Activated naive CD8-positive, alpha-beta T cell (primary cell): Measurements from ENCODE around the gene CDKN1C.

Experiments used
- H3K27ac Mint-ChIP-seq: one replicate; pipeline ENCODE4 v1.8.0; 2021; ENCODE audit warnings: mixed read lengths
- H3K27me3 Mint-ChIP-seq: one replicate; pipeline ENCODE4 v1.8.0; 2021; ENCODE audit warnings: mixed read lengths
- H3K36me3 Mint-ChIP-seq: one replicate; pipeline ENCODE4 v1.8.0; 2021; ENCODE audit warnings: mixed read lengths
- H3K4me1 Mint-ChIP-seq: one replicate; pipeline ENCODE4 v1.8.0; 2021; ENCODE audit warnings: low read depth, mixed read lengths
- H3K4me3 Mint-ChIP-seq: one replicate; pipeline ENCODE4 v1.8.0; 2021; ENCODE audit warnings: mild to moderate bottlenecking, mixed read lengths
- H3K9me3 Mint-ChIP-seq: one replicate; pipeline ENCODE4 v1.8.0; 2021; ENCODE audit warnings: low read depth, mixed read lengths

CDKN1C gene

GRCh38 chr11:2885678-2886081 is at the start of gene CDKN1C:
CDKN1C (minus strand) TSS chr11:2885775; CDS start chr11:2885456, 319 bp downstream.
- Mint-ChIP-seq H3K27me3 (no peaks in the 10 kb centered on the region), H3K27ac (no peak within 1 kb of the TSS)

DNA sequence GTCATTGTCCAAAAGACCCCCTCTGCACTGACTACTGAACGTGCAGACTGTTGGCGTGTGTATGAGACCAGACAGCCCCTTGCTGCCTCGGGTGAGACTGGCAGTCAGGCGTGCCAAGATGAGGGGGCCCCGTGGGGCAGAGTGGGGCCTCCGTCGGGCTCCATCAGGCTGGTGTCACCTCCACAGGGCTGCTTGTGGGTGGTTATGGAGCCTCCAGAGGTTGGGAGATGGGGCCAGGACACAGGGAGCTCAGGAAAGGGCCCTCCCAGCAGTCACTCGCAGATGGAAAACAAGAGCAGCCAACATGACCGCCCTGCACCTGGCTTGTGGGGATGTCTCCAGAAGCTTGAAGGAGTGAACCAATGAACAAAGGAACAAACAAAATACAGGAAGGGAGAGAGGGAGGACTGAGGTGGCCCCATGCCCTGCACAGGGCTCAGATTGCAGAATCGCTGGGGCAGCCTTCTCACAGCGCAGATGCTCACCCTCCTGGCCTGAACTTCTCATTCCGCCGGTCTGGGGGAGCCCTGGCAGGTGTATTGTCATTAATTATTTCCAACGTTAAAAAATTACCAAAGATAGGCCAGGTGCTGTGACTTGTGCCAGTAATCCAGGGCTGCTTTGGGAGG is 49.1 kb upstream of the CDKN1C start:
- peaks cover 11% of the 10 kb centered on the region for H3K36me3 Mint-ChIP-seq
- H3K9me3 Mint-ChIP-seq: peaks cover 7% of the 10 kb centered on the region
- H3K27ac Mint-ChIP-seq: no peak overlapping the region
- peaks cover 8% of the 10 kb centered on the region for H3K4me1 Mint-ChIP-seq
- H3K4me3 Mint-ChIP-seq: no peak overlapping the region
- H3K27me3 Mint-ChIP-seq: no peaks in the 10 kb centered on the region

More at GRCh38 chr11:2885678-2886081, at the start of gene CDKN1C:
- H3K4me3 Mint-ChIP-seq: peak within 1 kb of the TSS; percentile 87
- no peaks in the 10 kb centered on the region for H3K36me3 Mint-ChIP-seq
- H3K4me1 Mint-ChIP-seq: peaks cover 14% of the 10 kb centered on the region
- H3K9me3 Mint-ChIP-seq: no peaks in the 10 kb centered on the region

DNA sequence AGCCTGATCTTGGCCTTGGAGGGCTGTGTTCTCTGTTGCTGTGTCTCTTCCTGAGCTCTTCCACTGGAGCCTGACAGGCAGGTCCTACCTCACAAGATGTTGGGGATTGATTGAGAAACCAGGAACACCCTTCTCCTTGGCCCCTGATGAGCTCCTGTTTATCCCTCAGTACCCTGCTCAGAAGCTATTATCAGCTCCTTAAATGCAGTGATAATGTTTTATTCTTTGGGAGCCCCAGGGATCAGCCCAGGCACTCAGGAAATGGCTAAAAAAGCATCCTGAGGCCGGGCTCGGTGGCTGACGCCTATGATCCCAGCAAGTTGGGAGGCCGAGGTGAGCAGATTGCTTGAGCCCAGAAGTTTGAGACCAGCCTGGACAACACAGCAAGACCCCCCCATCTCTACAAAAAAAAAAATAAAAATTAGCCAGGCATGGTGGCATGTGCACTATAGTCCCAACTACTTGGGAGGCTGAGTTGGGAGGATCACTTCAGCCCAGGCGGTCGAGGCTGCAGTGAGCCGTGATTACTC is 48.5 kb upstream of the CDKN1C start:
- Mint-ChIP-seq H3K27ac (no peak overlapping the region), H3K4me1 (peaks cover 6% of the 10 kb centered on the region), H3K4me3 (no peak overlapping the region), H3K27me3 (no peaks in the 10 kb centered on the region), H3K9me3 (peaks cover 7% of the 10 kb centered on the region), H3K36me3 (peaks cover 11% of the 10 kb centered on the region)

- H3K27me3 Mint-ChIP-seq: no peaks in the 10 kb centered on the region
- peaks cover 9% of the 10 kb centered on the region for H3K4me1 Mint-ChIP-seq
- peaks cover 3% of the 10 kb centered on the region for H3K9me3 Mint-ChIP-seq
- peaks cover 9% of the 10 kb centered on the region for H3K36me3 Mint-ChIP-seq
- no peak overlapping the region for H3K4me3 Mint-ChIP-seq
- no peak overlapping the region for H3K27ac Mint-ChIP-seq
These were observed 47.9 kb upstream of the CDKN1C start for GRCh38 chr11:2933375-2934020.

- no peaks in the 10 kb centered on the region for H3K9me3 Mint-ChIP-seq
- H3K27ac Mint-ChIP-seq: no peak overlapping the region
- H3K36me3 Mint-ChIP-seq: peaks cover 5% of the 10 kb centered on the region
- no peak overlapping the region for H3K4me3 Mint-ChIP-seq
- H3K27me3 Mint-ChIP-seq: no peaks in the 10 kb centered on the region
- peaks cover 15% of the 10 kb centered on the region for H3K4me1 Mint-ChIP-seq
These were observed 47.3 kb upstream of the CDKN1C start for GRCh38 chr11:2932850-2933251.

DNA sequence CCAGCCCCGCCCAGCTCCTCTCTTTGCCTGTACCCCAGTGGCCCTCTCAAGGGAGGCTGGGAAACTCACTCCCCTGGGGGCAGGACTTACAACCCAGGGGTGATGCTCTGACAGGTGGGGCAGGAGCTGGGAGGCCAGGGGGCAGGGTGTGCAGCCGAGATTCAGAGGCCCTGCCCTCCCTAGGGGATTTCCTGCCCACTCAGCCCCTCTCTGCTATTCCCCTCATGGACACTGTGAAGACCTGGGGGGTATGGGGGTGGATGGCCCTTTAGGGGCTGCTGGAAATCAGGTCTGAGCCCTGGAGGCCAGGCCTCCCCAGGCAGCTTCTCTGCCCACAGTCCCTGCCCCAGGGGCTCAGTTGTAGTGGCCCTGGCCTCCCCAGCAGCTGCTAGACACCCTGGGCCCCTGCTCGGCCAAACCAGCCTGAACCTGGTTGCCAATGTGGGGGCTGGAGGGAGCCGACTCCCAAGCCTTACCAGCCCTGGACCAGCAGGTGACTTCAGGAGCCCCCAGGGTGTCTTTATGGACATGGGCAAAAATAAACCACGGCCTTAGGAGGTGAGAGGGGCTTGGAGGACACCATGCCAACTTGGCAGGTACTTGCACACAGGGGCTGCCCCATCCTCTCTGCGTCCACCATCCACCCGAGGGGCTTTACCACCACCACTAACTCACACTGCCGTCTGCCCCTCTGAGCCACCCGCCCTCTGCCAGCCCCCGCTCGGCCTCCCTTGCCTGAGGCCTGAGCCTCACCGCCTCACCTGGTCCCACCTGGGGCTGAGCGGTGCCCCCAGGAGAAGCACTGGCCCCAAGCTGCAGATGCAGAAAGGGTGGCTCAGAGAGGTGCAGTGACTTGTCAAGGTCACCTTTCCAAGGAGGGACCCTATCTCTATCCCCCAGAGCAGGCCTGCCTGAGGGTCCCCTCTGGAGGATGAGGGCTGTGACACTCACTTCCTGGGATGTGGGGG is 46.5 kb upstream of the CDKN1C start:
- H3K9me3 Mint-ChIP-seq: no peaks in the 10 kb centered on the region
- no peaks in the 10 kb centered on the region for H3K36me3 Mint-ChIP-seq
- peaks cover 17% of the 10 kb centered on the region for H3K4me1 Mint-ChIP-seq
- H3K27me3 Mint-ChIP-seq: no peaks in the 10 kb centered on the region
- no peak overlapping the region for H3K27ac Mint-ChIP-seq
- no peak overlapping the region for H3K4me3 Mint-ChIP-seq

DNA sequence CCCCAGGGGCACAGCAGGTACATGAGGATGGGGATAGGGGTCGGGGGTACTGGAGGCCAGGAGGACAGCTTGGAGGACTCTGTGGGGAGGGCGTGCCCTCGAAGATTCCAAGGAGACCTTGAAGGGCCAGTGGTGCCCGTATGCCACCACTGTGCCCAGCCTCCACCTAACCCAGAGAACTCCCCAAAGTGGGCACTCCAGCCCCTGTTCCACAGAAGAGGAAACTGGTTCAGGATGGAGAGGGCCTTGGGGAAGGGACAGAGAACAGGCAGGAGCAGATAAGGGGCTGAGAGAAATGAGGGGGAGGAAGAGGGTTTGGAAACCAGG is 45.8 kb upstream of the CDKN1C start:
- no peaks in the 10 kb centered on the region for H3K36me3 Mint-ChIP-seq
- H3K27ac Mint-ChIP-seq: no peak overlapping the region
- H3K4me3 Mint-ChIP-seq: no peak overlapping the region
- peaks cover 17% of the 10 kb centered on the region for H3K4me1 Mint-ChIP-seq
- no peaks in the 10 kb centered on the region for H3K27me3 Mint-ChIP-seq
- no peaks in the 10 kb centered on the region for H3K9me3 Mint-ChIP-seq

GRCh38 chr11:2930704-2931419 is 45.3 kb upstream of the CDKN1C start:
- no peaks in the 10 kb centered on the region for H3K27me3 Mint-ChIP-seq
- no peak overlapping the region for H3K27ac Mint-ChIP-seq
- H3K4me3 Mint-ChIP-seq: peak overlapping the region; percentile 85
- H3K4me1 Mint-ChIP-seq: peaks cover 17% of the 10 kb centered on the region
- H3K9me3 Mint-ChIP-seq: no peaks in the 10 kb centered on the region
- no peaks in the 10 kb centered on the region for H3K36me3 Mint-ChIP-seq

- Mint-ChIP-seq H3K9me3 (no peaks in the 10 kb centered on the region), H3K4me3 (peak overlapping the region; percentile 85), H3K4me1 (peaks cover 17% of the 10 kb centered on the region), H3K27me3 (no peaks in the 10 kb centered on the region), H3K36me3 (no peaks in the 10 kb centered on the region), H3K27ac (no peak overlapping the region)
These were observed 44.6 kb upstream of the CDKN1C start for GRCh38 chr11:2929950-2930703.

- H3K36me3 Mint-ChIP-seq: no peaks in the 10 kb centered on the region
- H3K4me3 Mint-ChIP-seq: peak overlapping the region; percentile 81
- H3K4me1 Mint-ChIP-seq: peaks cover 17% of the 10 kb centered on the region
- no peak overlapping the region for H3K27ac Mint-ChIP-seq
- H3K27me3 Mint-ChIP-seq: no peaks in the 10 kb centered on the region
- no peaks in the 10 kb centered on the region for H3K9me3 Mint-ChIP-seq
These were observed 44.0 kb upstream of the CDKN1C start for GRCh38 chr11:2929531-2929949.

- Mint-ChIP-seq H3K36me3 (no peaks in the 10 kb centered on the region), H3K4me1 (peaks cover 17% of the 10 kb centered on the region), H3K27me3 (no peaks in the 10 kb centered on the region), H3K9me3 (no peaks in the 10 kb centered on the region), H3K27ac (peak within 1 kb of the TSS; percentile 28), H3K4me3 (peak within 1 kb of the TSS; percentile 85)
These were observed 43.3 kb upstream of the CDKN1C start, which contains the start of gene PHLDA2 for GRCh38 chr11:2928605-2929530. PHLDA2 (minus strand) TSS chr11:2929420; CDS start chr11:2929364, 56 bp downstream.

DNA sequence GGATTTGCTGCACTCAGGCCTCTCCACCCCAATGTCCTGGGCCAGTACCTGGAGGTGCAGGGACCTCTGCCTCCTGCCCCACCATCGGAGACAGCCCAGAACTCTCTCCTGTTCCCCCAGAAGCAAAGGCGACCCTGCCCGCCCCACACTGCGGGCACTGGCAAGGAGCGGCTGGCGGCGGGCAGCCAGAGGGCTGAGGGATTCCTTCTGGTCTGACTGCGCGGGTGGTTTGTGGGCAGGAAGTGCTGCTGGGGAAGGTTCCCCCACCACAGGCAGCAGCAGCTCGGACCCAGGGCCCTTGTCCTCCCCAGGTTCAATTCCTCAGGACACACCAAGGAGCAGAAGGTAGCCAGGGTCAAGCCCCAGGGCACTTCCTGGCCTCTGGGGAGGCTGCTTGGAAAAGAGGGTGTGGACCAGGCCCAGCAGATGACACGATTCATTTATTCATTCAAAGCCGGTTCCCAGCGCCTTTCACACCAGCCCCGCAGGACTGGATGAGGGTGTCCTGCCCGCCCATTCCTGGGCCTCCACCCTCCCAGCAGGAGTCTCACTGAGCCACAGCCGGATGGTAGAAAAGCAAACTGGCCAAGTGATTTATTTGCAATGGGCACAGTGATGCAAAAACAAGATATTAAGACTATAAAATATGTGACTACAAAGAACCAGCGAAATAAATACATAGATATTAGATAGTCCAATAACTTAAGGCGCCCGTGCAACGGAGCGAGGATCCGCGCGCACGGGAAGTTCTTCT is 42.5 kb upstream of the CDKN1C start:
- Mint-ChIP-seq H3K27me3 (no peaks in the 10 kb centered on the region), H3K27ac (peak overlapping the region; percentile 28), H3K36me3 (no peaks in the 10 kb centered on the region), H3K4me3 (peak overlapping the region; percentile 82), H3K4me1 (peaks cover 17% of the 10 kb centered on the region), H3K9me3 (no peaks in the 10 kb centered on the region)
